ENCODE results near the gene YTHDF1. TPM values are rescaled to one million over a fixed set of nuclear protein-coding genes. Genes with fewer than 3 reads are reported as not detected.
"Not testable (repeated sequence)": the region's sequence is repeated elsewhere in the genome, so short reads cannot be mapped to it uniquely, and the experiment has no call there.

The YTHDF1 gene
- total RNA-seq, 1 donor from 2014 or later: 27.1 TPM

- Histone ChIP-seq H3K27me3 (ENCODE audit: control insufficient read depth, insufficient read depth, low read length) (peaks cover 5% of the 10 kb centered on the region), H3K4me3 (ENCODE audit: low read depth, low read length) (no peak overlapping the region), H3K36me3 (ENCODE audit: control insufficient read depth, insufficient read depth, low read length) (no peaks in the 10 kb centered on the region)
- TF ChIP-seq CTCF (IDR thresholded peaks at IDR 0.05; ENCODE audit: insufficient read depth, low read length, severe bottlenecking): peak; percentile 53
- FAIRE-seq: no peak
- DNase-seq (ENCODE audit: low read depth): peak; percentile 36
These were observed 8.6 kb upstream of the YTHDF1 start for GRCh38 chr20:63224412-63225081.

- no peak for FAIRE-seq
- peaks cover 5% of the 10 kb centered on the region for H3K27me3 ChIP-seq (ENCODE audit: control insufficient read depth, insufficient read depth, low read length)
These were observed 7.9 kb upstream of the YTHDF1 start for GRCh38 chr20:63223826-63224207.

GRCh38 chr20:63223121-63223825 lies 7.3 kb upstream of the YTHDF1 start:
- no peak overlapping the region for H3K4me3 ChIP-seq (ENCODE audit: low read depth, low read length)
- no peaks in the 10 kb centered on the region for H3K36me3 ChIP-seq (ENCODE audit: control insufficient read depth, insufficient read depth, low read length)
- peak; percentile 85 for TF ChIP-seq CTCF (IDR thresholded peaks at IDR 0.05; ENCODE audit: insufficient read depth, low read length, severe bottlenecking)
- DNase-seq (ENCODE audit: low read depth) (peak; percentile 36), FAIRE-seq (no peak)
- H3K27me3 ChIP-seq (ENCODE audit: control insufficient read depth, insufficient read depth, low read length): peaks cover 5% of the 10 kb centered on the region

More at GRCh38 chr20:63223826-63224207, 7.9 kb upstream of the YTHDF1 start:
- no peak for DNase-seq (ENCODE audit: low read depth)
- TF ChIP-seq CTCF (IDR thresholded peaks at IDR 0.05; ENCODE audit: insufficient read depth, low read length, severe bottlenecking): no peak
- no peaks in the 10 kb centered on the region for H3K36me3 ChIP-seq (ENCODE audit: control insufficient read depth, insufficient read depth, low read length)
- H3K4me3 ChIP-seq (ENCODE audit: low read depth, low read length): no peak overlapping the region

- no peaks in the 10 kb centered on the region for H3K36me3 ChIP-seq (ENCODE audit: control insufficient read depth, insufficient read depth, low read length)
- H3K4me3 ChIP-seq (ENCODE audit: low read depth, low read length): no peak overlapping the region
- FAIRE-seq (no peak), DNase-seq (ENCODE audit: low read depth) (no peak)
- peaks cover 5% of the 10 kb centered on the region for H3K27me3 ChIP-seq (ENCODE audit: control insufficient read depth, insufficient read depth, low read length)
- TF ChIP-seq CTCF (IDR thresholded peaks at IDR 0.05; ENCODE audit: insufficient read depth, low read length, severe bottlenecking): no peak
These were observed 6.6 kb upstream of the YTHDF1 start for GRCh38 chr20:63222541-63222940.

- H3K36me3 ChIP-seq (ENCODE audit: control insufficient read depth, insufficient read depth, low read length); H3K27me3 ChIP-seq (ENCODE audit: control insufficient read depth, insufficient read depth, low read length); H3K4me3 ChIP-seq (ENCODE audit: low read depth, low read length); DNase-seq (ENCODE audit: low read depth); FAIRE-seq: not testable (repeated sequence)
These were observed 5.6 kb upstream of the YTHDF1 start for GRCh38 chr20:63221400-63222053.

- no peak for FAIRE-seq
- no peak for DNase-seq (ENCODE audit: low read depth)
- Histone ChIP-seq H3K27me3 (ENCODE audit: control insufficient read depth, insufficient read depth, low read length) (peaks cover 5% of the 10 kb centered on the region), H3K4me3 (ENCODE audit: low read depth, low read length) (no peak overlapping the region), H3K36me3 (ENCODE audit: control insufficient read depth, insufficient read depth, low read length) (no peaks in the 10 kb centered on the region)
- TF ChIP-seq CTCF (IDR thresholded peaks at IDR 0.05; ENCODE audit: insufficient read depth, low read length, severe bottlenecking): no peak
These were observed 4.9 kb upstream of the YTHDF1 start for GRCh38 chr20:63220696-63221399.

Measured in bronchial epithelial cell (primary cell).